ENCODE data around the gene DUSP1. TPM values are rescaled to one million over a fixed set of nuclear protein-coding genes. Genes with fewer than 3 reads are reported as not detected.

DUSP1 gene
- total and polyA plus RNA-seq, 8 donors = 33.0 to 534 (median 239) TPM

GRCh38 chr5:172722327-172722815 is 48.6 kb downstream of the DUSP1 start:
- H3K27ac ChIP-seq = peak overlapping the region in 1 of 2 donors; percentile 57
- no peaks in the 10 kb centered on the region for H3K27me3 ChIP-seq
- TF ChIP-seq CTCF (IDR thresholded peaks at IDR 0.05) = no peak
- intact Hi-C loops (cut with DNase I) = no loop called here
- H3K4me1 ChIP-seq = peaks cover 14 to 36% of the 10 kb centered on the region in 2 donors
- no peaks in the 10 kb centered on the region for H3K36me3 ChIP-seq
- H3K9me3 ChIP-seq = no peaks in the 10 kb centered on the region
- no peak for ATAC-seq
- H3K4me3 ChIP-seq = no peak overlapping the region
- no peak for DNase-seq

GRCh38 chr5:172721455-172722326 is 49.3 kb downstream of the DUSP1 start:
- H3K36me3 ChIP-seq = no peaks in the 10 kb centered on the region
- no peaks in the 10 kb centered on the region for H3K9me3 ChIP-seq
- DNase-seq = peak in 2 of 4 donors; percentile 79 to 83
- ATAC-seq = peak; percentile 54
- H3K4me1 ChIP-seq = peaks cover 14 to 42% of the 10 kb centered on the region in 2 donors
- no peak for TF ChIP-seq CTCF (IDR thresholded peaks at IDR 0.05)
- H3K27ac ChIP-seq = peak overlapping the region; percentile 53 to 57
- intact Hi-C loops (cut with DNase I) = no loop called here
- H3K4me3 ChIP-seq = no peak overlapping the region
- H3K27me3 ChIP-seq = no peaks in the 10 kb centered on the region

- intact Hi-C loops (cut with DNase I) = no loop called here
Measured at GRCh38 chr5:172720655-172721054, 50.3 kb downstream of the DUSP1 start.

GRCh38 chr5:172719211-172719610 is 51.8 kb downstream of the DUSP1 start:
- H3K4me1 ChIP-seq = peaks cover 25 to 67% of the 10 kb centered on the region in 2 donors
- ATAC-seq (no peak), DNase-seq (no peak)
- H3K27ac ChIP-seq = no peak overlapping the region
- no peaks in the 10 kb centered on the region for H3K36me3 ChIP-seq
- no peaks in the 10 kb centered on the region for H3K27me3 ChIP-seq
- no peaks in the 10 kb centered on the region for H3K9me3 ChIP-seq
- no peak for TF ChIP-seq CTCF (IDR thresholded peaks at IDR 0.05)
- intact Hi-C loops (cut with DNase I) = loop anchor here (5.0 to 10.0 kb wide), 3 partner anchors 56 to 226 kb away; partner anchors contain the start of gene DUSP1 (in 1 of the 2)
- H3K4me3 ChIP-seq = no peak overlapping the region

More at GRCh38 chr5:172720655-172721054, 50.3 kb downstream of the DUSP1 start:
- TF ChIP-seq CTCF (IDR thresholded peaks at IDR 0.05) = no peak
- Histone ChIP-seq H3K4me1 (peaks cover 14 to 53% of the 10 kb centered on the region in 2 donors), H3K27ac (peak overlapping the region in 1 of 2 donors; percentile 57), H3K9me3 (no peaks in the 10 kb centered on the region), H3K36me3 (no peaks in the 10 kb centered on the region), H3K27me3 (no peaks in the 10 kb centered on the region), H3K4me3 (no peak overlapping the region)
- DNase-seq = no peak
- peak; percentile 3 for ATAC-seq

- intact Hi-C loops (cut with DNase I) = loop anchor here (5.0 to 10.0 kb wide), 3 partner anchors 56 to 226 kb away; partner anchors contain the start of gene DUSP1 (in 1 of the 2)
- Histone ChIP-seq H3K9me3 (no peaks in the 10 kb centered on the region), H3K4me3 (no peak overlapping the region), H3K27ac (no peak overlapping the region), H3K36me3 (no peaks in the 10 kb centered on the region), H3K4me1 (peaks cover 29 to 73% of the 10 kb centered on the region in 2 donors), H3K27me3 (no peaks in the 10 kb centered on the region)
- DNase-seq (no peak), ATAC-seq (no peak)
- no peak for TF ChIP-seq CTCF (IDR thresholded peaks at IDR 0.05)
Measured at GRCh38 chr5:172718527-172719114, 52.4 kb downstream of the DUSP1 start.

Data from left lung (tissue), 10 donors.